Ascending aorta (tissue), 2 donors: ENCODE data around the gene FAM193B. TPM values are rescaled to one million over a fixed set of nuclear protein-coding genes. Genes with fewer than 3 reads are reported as not detected.

Experiments used
- DNase-seq, 2 donors: peaks; one replicate each; pipeline ENCODE4 v3.0.0-alpha.2; 2019; ENCODE audit warnings: low spot score in 2 of 2
- H3K27ac ChIP-seq, 2 donors: fragments of 200-600 bp; sonication (generic); one replicate each; pipeline ENCODE4 v1.5.1; 2016 to 2017; ENCODE audit warnings: mild to moderate bottlenecking in 1 of 2
- H3K27me3 ChIP-seq: fragments of 200-600 bp; sonication (generic); one replicate; pipeline ENCODE4 v1.5.1; 2017
- H3K36me3 ChIP-seq, 2 donors: fragments of 200-600 bp; sonication (generic); one replicate each; pipeline ENCODE4 v1.5.1; 2016
- H3K4me1 ChIP-seq, 2 donors: fragments of 200-600 bp; sonication (generic); one replicate each; pipeline ENCODE4 v1.5.1; 2016 to 2017; ENCODE audit warnings: mild to moderate bottlenecking in 1 of 2
- H3K4me3 ChIP-seq, 2 donors: fragments of 200-600 bp; sonication (generic); one replicate each; pipeline ENCODE4 v1.5.1; 2016 to 2017; ENCODE audit warnings: mild to moderate bottlenecking in 1 of 2
- H3K9me3 ChIP-seq, 2 donors: fragments of 200-600 bp; sonication (generic); one replicate each; pipeline ENCODE4 v1.5.1; 2016
- intact Hi-C: fragments of 100-400 bp; cut with DNase I; formaldehyde crosslinking; loops from one replicate; pipeline ENCODE4 v1.15.1; 2023
- total RNA-seq: library from RNA; depleted of rRNA; stranded (reverse); fragments of >200 nt; gene quantifications from one replicate; pipeline ENCODE4 v1.1.0, GENCODE V29; 2016
- TF ChIP-seq, protein P1 (sequence below), 3 experiments: fragments of 200-600 bp in 2 of 3; fragments of 450-650 bp in 1 of 3; sonication (generic) in 2 of 3; IDR thresholded peaks; one replicate each; pipeline ENCODE4 v1.5.1; 2016 to 2019; ENCODE audit warnings: antibody characterized with exemption in 3 of 3, mild to moderate bottlenecking in 1 of 3, moderate library complexity in 1 of 3

Gene FAM193B
- total RNA-seq, 1 donor from 2014 or later: 116 TPM

DNA sequence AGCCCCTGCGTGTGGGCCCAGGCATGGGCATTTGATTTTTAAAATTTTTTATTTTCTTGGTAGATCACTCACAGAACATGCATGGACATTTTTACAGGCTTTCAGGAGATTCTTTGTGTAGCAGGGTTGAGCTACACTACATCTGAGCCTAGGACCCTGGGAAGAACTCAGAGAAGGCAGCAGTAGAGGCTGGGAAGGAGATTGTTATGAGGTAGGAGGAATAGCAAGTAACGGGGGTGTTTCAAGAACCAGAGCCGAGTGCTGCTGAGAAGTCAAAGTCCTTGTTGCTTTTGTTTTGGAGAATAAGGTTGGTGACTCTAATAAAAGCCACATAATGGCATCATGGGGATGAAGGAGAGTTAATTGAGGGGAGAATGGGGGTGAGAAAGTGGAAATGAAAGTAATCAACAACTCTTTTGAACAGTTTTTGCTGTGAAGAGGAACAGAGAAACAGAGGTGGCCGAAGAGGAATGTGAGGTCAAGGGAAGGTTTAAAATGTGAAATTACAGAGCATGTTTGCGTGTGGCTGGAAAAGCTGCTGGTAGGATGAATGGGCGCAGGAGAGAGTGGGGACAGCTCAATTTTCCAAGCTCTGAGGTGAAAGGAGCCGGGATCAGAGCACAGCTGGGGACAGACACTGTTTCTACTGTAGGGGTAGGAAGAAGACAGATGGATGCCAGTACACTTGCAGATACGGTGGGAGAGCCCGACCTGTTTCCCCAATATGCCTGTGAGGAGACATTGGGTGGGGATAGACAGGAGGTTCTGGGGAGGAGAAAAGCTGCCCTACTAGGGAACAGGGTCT, 52.3 kb downstream of the FAM193B start:
- Histone ChIP-seq H3K9me3 (no peaks in the 10 kb centered on the region), H3K27ac (no peak overlapping the region), H3K27me3 (no peaks in the 10 kb centered on the region), H3K4me3 (no peak overlapping the region), H3K36me3 (peaks cover 0 to 3% of the 10 kb centered on the region in 2 donors), H3K4me1 (peaks cover 0 to 5% of the 10 kb centered on the region in 2 donors)
- DNase-seq: no peak
- intact Hi-C loops: loop anchor here (1.0 kb wide), 3 partner anchors 11 to 112 kb away; no protein-coding TSS in a partner anchor
- TF ChIP-seq, protein P1, sequence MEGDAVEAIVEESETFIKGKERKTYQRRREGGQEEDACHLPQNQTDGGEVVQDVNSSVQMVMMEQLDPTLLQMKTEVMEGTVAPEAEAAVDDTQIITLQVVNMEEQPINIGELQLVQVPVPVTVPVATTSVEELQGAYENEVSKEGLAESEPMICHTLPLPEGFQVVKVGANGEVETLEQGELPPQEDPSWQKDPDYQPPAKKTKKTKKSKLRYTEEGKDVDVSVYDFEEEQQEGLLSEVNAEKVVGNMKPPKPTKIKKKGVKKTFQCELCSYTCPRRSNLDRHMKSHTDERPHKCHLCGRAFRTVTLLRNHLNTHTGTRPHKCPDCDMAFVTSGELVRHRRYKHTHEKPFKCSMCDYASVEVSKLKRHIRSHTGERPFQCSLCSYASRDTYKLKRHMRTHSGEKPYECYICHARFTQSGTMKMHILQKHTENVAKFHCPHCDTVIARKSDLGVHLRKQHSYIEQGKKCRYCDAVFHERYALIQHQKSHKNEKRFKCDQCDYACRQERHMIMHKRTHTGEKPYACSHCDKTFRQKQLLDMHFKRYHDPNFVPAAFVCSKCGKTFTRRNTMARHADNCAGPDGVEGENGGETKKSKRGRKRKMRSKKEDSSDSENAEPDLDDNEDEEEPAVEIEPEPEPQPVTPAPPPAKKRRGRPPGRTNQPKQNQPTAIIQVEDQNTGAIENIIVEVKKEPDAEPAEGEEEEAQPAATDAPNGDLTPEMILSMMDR (IDR thresholded peaks at IDR 0.05): no peak

DNA sequence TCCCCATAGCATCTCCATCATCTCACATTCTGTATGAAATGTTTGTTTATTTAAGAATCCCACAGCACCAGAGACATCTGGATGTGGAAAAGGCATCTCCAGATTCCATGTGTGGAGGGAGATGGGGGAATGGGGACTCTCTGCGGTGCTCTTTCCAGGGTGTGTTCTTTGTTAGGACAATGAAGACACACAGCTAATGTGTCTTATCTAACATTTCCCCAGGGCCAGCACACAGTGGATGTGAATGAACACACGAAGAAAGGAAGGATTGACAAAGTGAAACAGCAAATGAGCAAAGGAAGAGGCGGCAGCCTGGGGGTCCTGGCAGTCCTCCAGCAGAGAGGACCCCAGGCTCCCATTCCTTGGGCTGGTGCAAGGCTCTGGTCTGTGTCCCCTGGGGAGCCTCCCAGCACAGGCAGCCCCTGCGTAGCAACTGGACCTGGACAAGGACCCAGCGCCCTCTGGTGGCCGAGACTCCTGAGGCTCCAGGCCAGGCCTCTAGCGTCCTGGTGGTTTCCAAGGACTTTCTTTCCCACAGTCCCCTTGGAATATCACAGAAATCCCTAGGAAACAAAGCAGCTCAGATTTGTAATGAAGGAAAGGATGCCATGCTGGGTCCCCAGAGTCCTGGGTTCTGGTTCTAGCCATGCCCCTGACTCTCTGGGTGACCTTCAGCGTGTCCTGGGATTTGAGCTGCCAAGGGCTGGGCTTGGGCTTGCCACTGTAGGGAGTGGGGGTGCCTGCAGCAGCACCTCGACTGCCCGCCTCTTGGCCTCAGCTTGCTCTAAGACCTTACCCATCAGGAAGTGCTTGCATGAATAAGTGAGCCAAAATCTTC, 53.5 kb downstream of the FAM193B start:
- DNase-seq: peak in 1 of 2 donors; percentile 95
- peaks cover 3 to 5% of the 10 kb centered on the region in 2 donors for H3K36me3 ChIP-seq
- no peaks in the 10 kb centered on the region for H3K27me3 ChIP-seq
- H3K9me3 ChIP-seq: no peaks in the 10 kb centered on the region
- H3K27ac ChIP-seq: no peak overlapping the region
- TF ChIP-seq, protein P1 (IDR thresholded peaks at IDR 0.05): peak; percentile 92 to 97 (median 95)
- intact Hi-C loops: loop anchor here (1.0 kb wide), 3 partner anchors 10 to 111 kb away; no protein-coding TSS in a partner anchor
- H3K4me1 ChIP-seq: peaks cover 4 to 10% of the 10 kb centered on the region in 2 donors
- H3K4me3 ChIP-seq: no peak overlapping the region

DNA sequence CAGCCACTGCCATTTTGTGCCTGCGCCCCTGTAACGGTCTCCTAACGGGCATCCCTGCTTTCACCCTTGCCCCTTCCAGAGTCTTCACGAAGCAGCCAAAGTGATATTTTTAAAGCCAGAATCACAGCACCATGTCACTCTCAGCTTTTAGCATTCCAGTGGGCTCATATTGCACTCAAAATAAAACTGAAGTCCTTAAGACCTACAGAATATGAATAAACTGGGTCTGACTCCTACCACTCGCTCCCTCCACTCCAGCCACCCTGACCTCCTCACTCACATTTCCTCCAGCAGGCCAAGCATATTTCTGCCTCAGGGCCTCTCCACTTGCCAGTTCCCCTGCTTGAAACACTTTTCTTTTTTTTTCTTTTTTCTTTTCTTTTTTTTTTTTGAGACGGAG, 54.5 kb downstream of the FAM193B start:
- Histone ChIP-seq H3K27ac (no peak overlapping the region), H3K9me3 (no peaks in the 10 kb centered on the region), H3K36me3 (peaks cover 3 to 8% of the 10 kb centered on the region in 2 donors), H3K4me1 (peaks cover 6 to 19% of the 10 kb centered on the region in 2 donors), H3K4me3 (no peak overlapping the region), H3K27me3 (no peaks in the 10 kb centered on the region)
- intact Hi-C loops: loop anchor here (5.0 kb wide), 1 partner anchor 188 kb away; the partner anchor contains the start of gene MXD3
- TF ChIP-seq, protein P1 (IDR thresholded peaks at IDR 0.05): no peak
- no peak for DNase-seq

DNA sequence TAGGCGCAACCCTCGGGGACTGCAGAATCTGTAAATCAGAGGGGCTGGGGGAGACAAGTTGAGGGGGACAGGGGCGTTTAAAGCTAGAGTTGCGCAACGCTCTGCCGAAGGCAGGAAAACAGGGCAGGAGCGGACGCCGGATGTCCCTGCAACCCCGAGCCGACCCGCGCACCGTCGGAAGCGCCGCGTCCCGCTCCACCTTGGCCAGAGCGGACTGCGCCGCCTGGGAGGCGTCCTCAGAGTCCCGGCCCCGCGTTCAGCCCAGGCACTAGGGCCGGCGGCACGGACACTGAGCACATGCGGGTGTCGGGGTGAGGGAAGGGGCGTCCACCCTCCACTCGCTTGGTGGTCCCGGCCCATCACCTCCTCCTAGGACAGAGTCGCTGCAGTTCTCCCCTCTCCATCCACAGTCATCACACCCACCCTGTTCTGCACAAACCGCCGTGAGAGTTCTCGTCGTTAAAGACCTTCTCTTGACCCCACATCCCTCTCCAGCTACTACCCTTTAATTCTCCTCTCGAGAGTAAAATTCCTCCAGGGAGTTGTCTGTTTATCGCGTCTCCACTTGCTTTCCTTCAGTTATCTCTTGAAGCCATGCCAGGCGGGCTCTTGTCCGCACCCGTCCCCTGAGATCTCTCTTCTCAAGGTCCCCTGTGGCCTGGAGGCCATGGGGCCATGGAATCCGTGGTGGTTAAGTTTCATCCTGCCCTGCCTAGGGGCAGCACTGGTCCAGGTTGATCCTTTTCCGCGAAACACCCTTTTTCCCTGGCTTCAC, 56.2 kb downstream of the FAM193B start:
- Histone ChIP-seq H3K27ac (peak overlapping the region; percentile 96 to 99), H3K9me3 (no peaks in the 10 kb centered on the region), H3K4me1 (peaks cover 17 to 33% of the 10 kb centered on the region in 2 donors), H3K36me3 (peaks cover 7 to 15% of the 10 kb centered on the region in 2 donors), H3K4me3 (peak overlapping the region; percentile 92 to 93), H3K27me3 (no peaks in the 10 kb centered on the region)
- TF ChIP-seq, protein P1 (IDR thresholded peaks at IDR 0.05): no peak
- intact Hi-C loops: loop anchor here (1.0 to 5.0 kb wide), 2 partner anchors 44 to 186 kb away; partner anchors contain the start of gene MXD3
- DNase-seq: no peak
